IMR-90 (cell line): ENCODE data around the gene SLC6A4. TPM values are rescaled to one million over a fixed set of nuclear protein-coding genes. Genes with fewer than 3 reads are reported as not detected.
A peak's percentile ranks its signal among the peaks of the same experiment; 100 is the strongest.

Experiments used
- ATAC-seq: fragments of 200-7000 bp; cut with Tn5 transposase; 2 replicates; pipeline ENCODE4 v1.9.1; 2020; ENCODE audit warnings: low read depth, mild to moderate bottlenecking, moderate library complexity
- BruUV-seq: library from RNA; stranded (reverse); fragments of 400-500 nt; replicated peaks from 2 replicates; lab custom pipeline; 2021; lab: Mats Ljungman, UMichigan
- CTCF ChIA-PET: fragments of 300-600 bp; formaldehyde crosslinking; extraction: SDS; loops from one replicate; lab custom pipeline; 2021; ENCODE audit warnings: antibody characterized with exemption; lab: Yijun Ruan, JAX
- POLR2A ChIA-PET: fragments of 300-600 bp; sonication (Branson Sonifier 250); formaldehyde crosslinking; loops from one replicate; lab custom pipeline; 2022; ENCODE audit warnings: antibody characterized with exemption; ENCODE audit not compliant: unreplicated experiment; lab: Charles Lee
- DNase-seq: peaks from one replicate; pipeline ENCODE4 v3.0.0; 2013
- H2AFZ ChIP-seq: replicated peaks from 2 replicates; pipeline ENCODE3; 2013; ENCODE audit warnings: low read length, mild to moderate bottlenecking; ENCODE audit not compliant: poor library complexity
- H2AK5ac ChIP-seq: 2 replicates; pipeline ENCODE4 v1.6.1; 2013; ENCODE audit warnings: low read depth, low read length, inconsistent platforms
- H2AK9ac ChIP-seq: replicated peaks from 2 replicates; pipeline ENCODE3; 2013; ENCODE audit warnings: mild to moderate bottlenecking, low read depth, low read length, moderate library complexity; ENCODE audit not compliant: poor library complexity
- H2BK120ac ChIP-seq: 2 replicates; pipeline ENCODE4 v1.6.1; 2013; ENCODE audit warnings: low read depth, low read length, inconsistent platforms
- H2BK15ac ChIP-seq: 3 replicates; pipeline ENCODE4 v1.6.1; 2013; ENCODE audit warnings: low read depth, low read length, inconsistent platforms
- H2BK20ac ChIP-seq: 2 replicates; pipeline ENCODE4 v1.6.1; 2013; ENCODE audit warnings: low read depth, mild to moderate bottlenecking, inconsistent platforms, low read length, moderate library complexity
- H2BK5ac ChIP-seq: 2 replicates; pipeline ENCODE4 v1.6.1; 2013; ENCODE audit warnings: mild to moderate bottlenecking, low read depth, low read length, inconsistent platforms; ENCODE audit not compliant: poor library complexity, severe bottlenecking
- H3K14ac ChIP-seq: replicated peaks from 2 replicates; pipeline ENCODE4 v1.6.1; 2013; ENCODE audit warnings: low read depth, low read length, inconsistent platforms
- H3K18ac ChIP-seq: 2 replicates; pipeline ENCODE4 v1.6.1; 2013; ENCODE audit warnings: low read depth, low read length, control low read depth
- H3K23ac ChIP-seq: 2 replicates; pipeline ENCODE4 v1.6.1; 2013; ENCODE audit warnings: low read depth, low read length, inconsistent platforms
- H3K27ac ChIP-seq: 2 replicates; pipeline ENCODE4 v1.5.1; 2013; ENCODE audit warnings: mild to moderate bottlenecking, control low read depth, low read length; ENCODE audit not compliant: insufficient read depth
- H3K27me3 ChIP-seq: 2 replicates; pipeline ENCODE4 v1.6.1; 2013; ENCODE audit warnings: low read length; ENCODE audit not compliant: control insufficient read depth, insufficient read depth
- H3K36me3 ChIP-seq: 2 replicates; pipeline ENCODE4 v1.6.1; 2013; ENCODE audit warnings: low read length, mixed read lengths; ENCODE audit not compliant: control insufficient read depth, insufficient read depth
- H3K4ac ChIP-seq: 2 replicates; pipeline ENCODE4 v1.6.1; 2013; ENCODE audit warnings: low read depth, low read length, inconsistent platforms
- H3K4me1 ChIP-seq: 2 replicates; pipeline ENCODE4 v1.6.1; 2013; ENCODE audit warnings: low read length, mixed read lengths; ENCODE audit not compliant: control insufficient read depth, insufficient read depth
- H3K4me2 ChIP-seq: 2 replicates; pipeline ENCODE4 v1.6.1; 2013; ENCODE audit warnings: low read depth, mild to moderate bottlenecking, control low read depth, low read length, moderate library complexity
- H3K4me3 ChIP-seq: 2 replicates; pipeline ENCODE4 v1.5.1; 2013; ENCODE audit warnings: low read depth, mild to moderate bottlenecking, control low read depth, low read length, moderate library complexity; ENCODE audit not compliant: insufficient read depth
- H3K56ac ChIP-seq: 2 replicates; pipeline ENCODE4 v1.6.1; 2013; ENCODE audit warnings: low read length, inconsistent platforms; ENCODE audit not compliant: insufficient read depth; ENCODE audit errors: extremely low read depth
- H3K79me1 ChIP-seq, 2 experiments: 2 replicates each; pipeline ENCODE4 v1.6.1; 2013; ENCODE audit warnings: low read length in 2 of 2, inconsistent platforms in 1 of 2, low read depth in 1 of 2
- H3K9ac ChIP-seq: 2 replicates; pipeline ENCODE4 v1.6.1; 2013; ENCODE audit warnings: low read depth, low read length, control low read depth
- H3K9me1 ChIP-seq: 2 replicates; pipeline ENCODE4 v1.6.1; 2013; ENCODE audit warnings: low read length, inconsistent platforms; ENCODE audit not compliant: insufficient read depth
- H3K9me3 ChIP-seq: 2 replicates; pipeline ENCODE4 v1.6.1; 2013; ENCODE audit warnings: low read length; ENCODE audit not compliant: control insufficient read depth, insufficient read depth
- H4K20me1 ChIP-seq: 2 replicates; pipeline ENCODE4 v1.6.1; 2013; ENCODE audit warnings: low read length, inconsistent platforms; ENCODE audit not compliant: insufficient read depth
- H4K5ac ChIP-seq: 2 replicates; pipeline ENCODE4 v1.6.1; 2013; ENCODE audit warnings: mild to moderate bottlenecking, low read depth, low read length, control low read depth
- H4K8ac ChIP-seq, 2 experiments: 2 replicates each; pipeline ENCODE4 v1.6.1; 2013; ENCODE audit warnings: low read depth in 2 of 2, low read length in 2 of 2, control low read depth in 1 of 2, inconsistent platforms in 1 of 2
- H4K91ac ChIP-seq: 2 replicates; pipeline ENCODE4 v1.6.1; 2013; ENCODE audit warnings: low read depth, low read length, inconsistent platforms; ENCODE audit not compliant: insufficient read depth
- BHLHE40 ChIP-seq: fragments of 150-350 bp; IDR thresholded peaks from 2 replicates; pipeline ENCODE4 v1.6.1; 2016; ENCODE audit warnings: mild to moderate bottlenecking, low read depth, low read length
- CEBPB ChIP-seq: IDR thresholded peaks from 2 replicates; pipeline ENCODE4 v1.6.1; 2012; ENCODE audit warnings: low read depth, low read length, improper control_type of control experiment
- CHD1 ChIP-seq: IDR thresholded peaks from 2 replicates; pipeline ENCODE4 v1.6.1; 2012; ENCODE audit warnings: low read depth, low read length, improper control_type of control experiment
- MAFK ChIP-seq: IDR thresholded peaks from 2 replicates; pipeline ENCODE4 v1.6.1; 2012; ENCODE audit warnings: low read depth, low read length, improper control_type of control experiment
- MAZ ChIP-seq: IDR thresholded peaks from 2 replicates; pipeline ENCODE4 v1.6.1; 2012; ENCODE audit warnings: low read depth, mild to moderate bottlenecking, low read length, improper control_type of control experiment, moderate library complexity, borderline replicate concordance
- MXI1 ChIP-seq: IDR thresholded peaks from 2 replicates; pipeline ENCODE4 v1.6.1; 2012; ENCODE audit warnings: low read depth, mild to moderate bottlenecking, low read length, moderate library complexity, borderline replicate concordance
- NFE2L2 ChIP-seq: fragments of 150-350 bp; IDR thresholded peaks from 2 replicates; pipeline ENCODE4 v1.6.1; 2016; ENCODE audit warnings: low read depth, mild to moderate bottlenecking, low read length
- RAD21 ChIP-seq: IDR thresholded peaks from 2 replicates; pipeline ENCODE4 v1.6.1; 2012; ENCODE audit warnings: low read length, improper control_type of control experiment
- RCOR1 ChIP-seq: IDR thresholded peaks from 2 replicates; pipeline ENCODE4 v1.6.1; 2012; ENCODE audit warnings: mild to moderate bottlenecking, low read length, improper control_type of control experiment; ENCODE audit not compliant: insufficient replicate concordance
- RFX5 ChIP-seq: IDR thresholded peaks from 2 replicates; pipeline ENCODE4 v1.8.0; 2012; ENCODE audit warnings: low read depth, mild to moderate bottlenecking, low read length, moderate library complexity
- SMC3 ChIP-seq: fragments of 150-350 bp; IDR thresholded peaks from 2 replicates; pipeline ENCODE4 v1.6.1; 2016; ENCODE audit warnings: low read depth, mild to moderate bottlenecking, antibody characterized with exemption, low read length, moderate library complexity
- WGBS, 2 experiments: methylation state at CpG; one replicate each; pipeline versions ENCODE4 v1.1.5 to v1.1.7; 2013; ENCODE audit warnings: missing lambda C conversion rate in 2 of 2; ENCODE audit not compliant: insufficient read length in 1 of 2; ENCODE audit errors: extremely low coverage in 2 of 2; 5-methylcytosine and 5-hydroxymethylcytosine counted together
- dilution Hi-C: fragments of 300-500 bp; cut with HindIII; formaldehyde crosslinking; loops from one replicate; pipeline ENCODE4 v1.14.3; 2018; ENCODE audit warnings: low sequenced_read_pairs; ENCODE audit not compliant: unreplicated experiment
- in situ Hi-C: fragments of 300-500 bp; cut with MboI; formaldehyde crosslinking; loops from 3 replicates; pipeline ENCODE4 v1.14.3; 2019; ENCODE audit warnings: low sequenced_read_pairs, inconsistent platforms, mixed read lengths
- intact Hi-C: fragments of 100-400 bp; cut with micrococcal nuclease; formaldehyde crosslinking; loops from 2 replicates; pipeline ENCODE4 v1.10.0; 2022
- polyA plus RNA-seq, 3 experiments: library from polyadenylated mRNA; depleted of rRNA; stranded (reverse); fragments of >200 nt; gene quantifications; 2 replicates each; pipeline ENCODE4 v1.2.3, GENCODE V29; 2012; ENCODE audit warnings: low replicate concordance in 1 of 3
- total RNA-seq: library from RNA; depleted of rRNA; stranded (reverse); fragments of >200 nt; gene quantifications from 2 replicates; pipeline ENCODE4 v1.2.3, GENCODE V29; 2012
- TF ChIP-seq, protein P1 (sequence below): fragments of 150-350 bp; IDR thresholded peaks from 2 replicates; pipeline ENCODE4 v1.6.1; 2017; ENCODE audit warnings: mild to moderate bottlenecking, antibody characterized with exemption, low read length, low read depth
- TF ChIP-seq, protein P2 (sequence below): fragments of 150-350 bp; IDR thresholded peaks from 2 replicates; pipeline ENCODE4 v1.6.1; 2016; ENCODE audit warnings: low read depth, mild to moderate bottlenecking, low read length, moderate library complexity, borderline replicate concordance
- TF ChIP-seq, protein P3 (sequence below): conservative IDR thresholded peaks from 2 replicates; pipeline ENCODE4 v1.5.1; 2012; ENCODE audit warnings: mild to moderate bottlenecking, low read depth, low read length, improper control_type of control experiment

SLC6A4 gene
- total and polyA plus RNA-seq, 2 of the 4 experiments (the other 2 are of a cell fraction) = under 0.01 TPM; not detected in 1

DNA sequence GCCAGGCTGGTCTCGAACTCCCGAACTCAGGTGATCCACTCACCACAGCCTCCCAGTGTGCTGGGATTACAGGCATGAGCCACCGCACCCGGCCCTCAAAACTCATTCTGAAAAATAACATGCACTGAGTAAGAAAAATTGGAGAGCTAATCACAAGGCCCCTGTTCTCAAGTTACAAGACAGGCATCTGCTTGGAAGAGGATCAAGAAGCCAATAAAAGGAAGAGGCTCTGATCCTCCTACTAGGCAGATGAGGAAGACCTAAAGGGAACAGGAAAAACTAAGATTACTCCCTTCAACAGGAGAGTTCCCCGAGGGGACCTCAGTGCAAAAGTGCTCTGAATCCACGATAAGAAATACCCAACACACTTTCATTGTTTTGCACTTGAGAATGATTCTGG, 37.9 kb upstream of the SLC6A4 start:
- CTCF ChIA-PET = interaction anchor here (1.5 kb wide), 1 partner anchor 169 kb away, joined by 4 read pairs; no protein-coding TSS in a partner anchor
- no peak overlapping the region for H4K5ac ChIP-seq
- H2AFZ ChIP-seq = no peak overlapping the region
- no peak overlapping the region for H3K56ac ChIP-seq
- ATAC-seq (no peak; the same call in 1 of the 2 replicates), DNase-seq (peak; percentile 55)
- no peak overlapping the region for H3K14ac ChIP-seq
- no peak overlapping the region for H3K23ac ChIP-seq
- TF ChIP-seq CEBPB = no peak
- TF ChIP-seq, protein P1, sequence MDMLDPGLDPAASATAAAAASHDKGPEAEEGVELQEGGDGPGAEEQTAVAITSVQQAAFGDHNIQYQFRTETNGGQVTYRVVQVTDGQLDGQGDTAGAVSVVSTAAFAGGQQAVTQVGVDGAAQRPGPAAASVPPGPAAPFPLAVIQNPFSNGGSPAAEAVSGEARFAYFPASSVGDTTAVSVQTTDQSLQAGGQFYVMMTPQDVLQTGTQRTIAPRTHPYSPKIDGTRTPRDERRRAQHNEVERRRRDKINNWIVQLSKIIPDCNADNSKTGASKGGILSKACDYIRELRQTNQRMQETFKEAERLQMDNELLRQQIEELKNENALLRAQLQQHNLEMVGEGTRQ = no peak
- no peak for TF ChIP-seq CHD1
- no peak for TF ChIP-seq RCOR1
- no peak for TF ChIP-seq BHLHE40
- no peak for TF ChIP-seq SMC3
- no peak for TF ChIP-seq RAD21
- TF ChIP-seq, protein P2, sequence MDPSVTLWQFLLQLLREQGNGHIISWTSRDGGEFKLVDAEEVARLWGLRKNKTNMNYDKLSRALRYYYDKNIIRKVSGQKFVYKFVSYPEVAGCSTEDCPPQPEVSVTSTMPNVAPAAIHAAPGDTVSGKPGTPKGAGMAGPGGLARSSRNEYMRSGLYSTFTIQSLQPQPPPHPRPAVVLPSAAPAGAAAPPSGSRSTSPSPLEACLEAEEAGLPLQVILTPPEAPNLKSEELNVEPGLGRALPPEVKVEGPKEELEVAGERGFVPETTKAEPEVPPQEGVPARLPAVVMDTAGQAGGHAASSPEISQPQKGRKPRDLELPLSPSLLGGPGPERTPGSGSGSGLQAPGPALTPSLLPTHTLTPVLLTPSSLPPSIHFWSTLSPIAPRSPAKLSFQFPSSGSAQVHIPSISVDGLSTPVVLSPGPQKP = no peak
- no peak for TF ChIP-seq RFX5
- TF ChIP-seq MXI1 = no peak
- TF ChIP-seq MAZ = no peak
- no peak for TF ChIP-seq MAFK
- TF ChIP-seq, protein P3, sequence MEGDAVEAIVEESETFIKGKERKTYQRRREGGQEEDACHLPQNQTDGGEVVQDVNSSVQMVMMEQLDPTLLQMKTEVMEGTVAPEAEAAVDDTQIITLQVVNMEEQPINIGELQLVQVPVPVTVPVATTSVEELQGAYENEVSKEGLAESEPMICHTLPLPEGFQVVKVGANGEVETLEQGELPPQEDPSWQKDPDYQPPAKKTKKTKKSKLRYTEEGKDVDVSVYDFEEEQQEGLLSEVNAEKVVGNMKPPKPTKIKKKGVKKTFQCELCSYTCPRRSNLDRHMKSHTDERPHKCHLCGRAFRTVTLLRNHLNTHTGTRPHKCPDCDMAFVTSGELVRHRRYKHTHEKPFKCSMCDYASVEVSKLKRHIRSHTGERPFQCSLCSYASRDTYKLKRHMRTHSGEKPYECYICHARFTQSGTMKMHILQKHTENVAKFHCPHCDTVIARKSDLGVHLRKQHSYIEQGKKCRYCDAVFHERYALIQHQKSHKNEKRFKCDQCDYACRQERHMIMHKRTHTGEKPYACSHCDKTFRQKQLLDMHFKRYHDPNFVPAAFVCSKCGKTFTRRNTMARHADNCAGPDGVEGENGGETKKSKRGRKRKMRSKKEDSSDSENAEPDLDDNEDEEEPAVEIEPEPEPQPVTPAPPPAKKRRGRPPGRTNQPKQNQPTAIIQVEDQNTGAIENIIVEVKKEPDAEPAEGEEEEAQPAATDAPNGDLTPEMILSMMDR = no peak
- TF ChIP-seq NFE2L2 = no peak
- peaks cover 4% of the 10 kb centered on the region; the same call in 1 of the 2 replicates for H3K9me1 ChIP-seq
- in situ Hi-C loops (no loop called here), intact Hi-C loops (loop anchor here (5.0 kb wide), 1 partner anchor 86 kb away; no protein-coding TSS in a partner anchor), dilution Hi-C loops (no loop called here)
- H3K9me3 ChIP-seq = no peaks in the 10 kb centered on the region
- H3K4me3 ChIP-seq = no peak overlapping the region
- no TSS peak for BruUV-seq
- no peak overlapping the region for H3K18ac ChIP-seq
- H3K9ac ChIP-seq = no peak overlapping the region
- H4K20me1 ChIP-seq = no peaks in the 10 kb centered on the region
- H3K4me1 ChIP-seq = no peaks in the 10 kb centered on the region; the same call in 1 of the 2 replicates
- H2BK15ac ChIP-seq = no peak overlapping the region
- H3K4me2 ChIP-seq = no peak overlapping the region
- no peaks in the 10 kb centered on the region for H3K27me3 ChIP-seq
- no peak overlapping the region for H4K8ac ChIP-seq
- H2AK9ac ChIP-seq = no peak overlapping the region
- no peak overlapping the region for H2AK5ac ChIP-seq
- no peak overlapping the region for H4K91ac ChIP-seq
- no CpG with 5 or more reads among the region's 6 CpGs for WGBS, 2 experiments
- no peak overlapping the region for H3K4ac ChIP-seq
- peaks cover 19% of the 10 kb centered on the region for H3K36me3 ChIP-seq
- no peak overlapping the region for H2BK5ac ChIP-seq
- POLR2A ChIA-PET = no interaction called here
- no peak overlapping the region for H3K27ac ChIP-seq
- H2BK120ac ChIP-seq = no peak overlapping the region
- H3K79me1 ChIP-seq = peaks cover 0 to 4% of the 10 kb centered on the region in 2 experiments; a peak in 2 of 4 replicates
- H2BK20ac ChIP-seq = no peak overlapping the region
